HPDE6-E6E7 (cell line): ENCODE results near the gene SNX7.

Source experiments
- DNase-seq: peaks from one replicate; pipeline ENCODE4 v3.0.0; 2011; ENCODE audit warnings: missing footprints; ENCODE audit errors: extremely low spot score

The SNX7 gene

DNA sequence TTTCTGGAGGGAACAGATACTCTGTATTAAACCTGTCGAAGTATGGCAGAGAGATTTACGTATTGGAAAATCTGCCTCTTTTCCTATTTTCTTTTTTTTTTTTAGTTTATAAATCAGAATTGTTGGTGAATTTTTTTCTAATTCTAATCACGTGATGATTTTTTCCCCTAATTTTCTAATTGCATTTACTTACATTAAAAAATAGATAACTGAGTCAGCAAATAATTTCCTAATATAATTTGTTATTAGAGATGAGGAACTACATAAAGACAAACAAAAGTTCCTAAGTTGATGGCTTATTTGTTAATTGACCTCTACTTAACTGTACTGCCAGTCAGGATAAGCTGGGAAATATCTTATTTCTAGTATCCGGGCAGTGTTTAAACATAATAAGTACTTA is 34.6 kb downstream of the SNX7 start:
- no peak for DNase-seq

DNA sequence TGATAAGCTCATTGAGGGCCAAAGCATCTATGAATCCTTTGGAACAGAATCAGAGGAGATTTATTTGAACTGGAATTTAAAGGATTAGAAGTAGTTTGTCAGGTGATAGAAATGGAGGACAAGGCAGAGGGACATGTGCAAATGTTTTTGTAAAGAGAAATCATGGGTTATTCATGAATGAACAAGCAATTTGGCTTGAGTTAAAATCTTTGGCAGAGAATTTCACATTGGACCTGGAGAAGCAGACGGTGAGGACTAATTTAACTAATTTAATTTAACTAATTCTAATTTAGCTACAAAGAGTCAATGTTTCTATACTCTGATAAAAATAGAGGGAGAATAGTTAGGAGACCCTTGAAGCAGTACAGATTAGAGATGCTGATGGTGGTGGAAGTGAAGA is 36.3 kb downstream of the SNX7 start:
- DNase-seq, result no peak

DNA sequence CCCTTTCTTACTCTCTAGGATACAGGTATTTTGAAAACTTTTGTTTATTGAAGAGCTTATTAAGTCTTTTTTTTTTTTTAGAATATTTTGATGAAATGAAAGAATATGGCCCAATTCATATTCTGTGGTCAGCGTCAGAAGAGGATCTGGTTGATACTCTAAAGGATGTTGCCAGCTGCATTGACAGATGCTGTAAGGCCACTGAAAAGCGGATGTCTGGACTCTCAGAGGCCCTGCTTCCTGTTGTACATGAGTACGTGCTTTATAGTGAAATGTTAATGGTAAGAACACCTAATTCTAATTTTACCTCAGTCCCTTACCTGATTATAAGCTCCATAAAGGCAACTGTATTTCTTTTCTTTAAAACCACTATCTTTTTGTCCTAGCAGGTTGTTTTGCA is 37.1 kb downstream of the SNX7 start:
- no peak for DNase-seq

- DNase-seq, result no peak
These were observed 38.7 kb downstream of the SNX7 start for GRCh38 chr1:98700228-98700627.

- DNase-seq, result no peak
These were observed 41.5 kb downstream of the SNX7 start for GRCh38 chr1:98702976-98703375.

- DNase-seq, result no peak
These were observed 43.0 kb downstream of the SNX7 start for GRCh38 chr1:98704474-98704873.

DNA sequence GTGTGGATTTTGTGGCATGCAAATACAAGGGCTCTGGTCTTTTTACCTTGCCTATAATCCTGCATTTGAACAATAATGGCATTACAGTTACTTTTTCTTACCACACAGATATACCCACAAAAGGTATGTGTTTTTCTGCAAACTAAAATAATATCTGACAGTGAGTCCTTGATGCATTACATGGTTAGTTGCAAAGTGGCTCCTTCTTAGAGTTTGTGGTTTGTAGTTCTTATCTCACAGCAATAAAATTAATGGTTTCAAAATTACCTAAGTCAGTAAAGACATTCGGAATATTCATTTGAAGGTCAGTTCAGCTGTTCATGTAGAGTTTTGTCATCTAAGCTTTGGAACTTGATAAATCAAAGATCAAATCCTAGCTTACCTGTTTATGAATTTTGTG is 43.5 kb downstream of the SNX7 start:
- DNase-seq, result no peak

DNA sequence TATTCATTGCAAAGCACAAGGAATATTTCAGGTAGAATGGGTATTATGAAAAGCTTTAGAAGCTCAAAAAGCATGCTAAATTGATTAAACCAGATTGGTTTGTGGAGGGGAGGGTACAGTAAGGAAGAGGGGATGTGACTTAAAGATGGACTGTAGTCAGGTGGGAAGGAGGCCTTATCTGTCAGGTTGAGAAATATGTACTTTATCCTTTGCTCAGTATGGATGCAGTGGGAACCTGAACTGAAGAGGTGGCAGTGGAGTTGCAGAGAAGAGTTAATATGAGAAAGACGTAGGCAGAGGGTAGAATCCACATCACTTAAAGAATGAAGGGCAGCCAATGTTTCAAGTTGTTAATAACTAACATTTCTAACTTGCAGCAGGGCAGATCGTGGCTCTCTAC is 44.1 kb downstream of the SNX7 start:
- no peak for DNase-seq

DNA sequence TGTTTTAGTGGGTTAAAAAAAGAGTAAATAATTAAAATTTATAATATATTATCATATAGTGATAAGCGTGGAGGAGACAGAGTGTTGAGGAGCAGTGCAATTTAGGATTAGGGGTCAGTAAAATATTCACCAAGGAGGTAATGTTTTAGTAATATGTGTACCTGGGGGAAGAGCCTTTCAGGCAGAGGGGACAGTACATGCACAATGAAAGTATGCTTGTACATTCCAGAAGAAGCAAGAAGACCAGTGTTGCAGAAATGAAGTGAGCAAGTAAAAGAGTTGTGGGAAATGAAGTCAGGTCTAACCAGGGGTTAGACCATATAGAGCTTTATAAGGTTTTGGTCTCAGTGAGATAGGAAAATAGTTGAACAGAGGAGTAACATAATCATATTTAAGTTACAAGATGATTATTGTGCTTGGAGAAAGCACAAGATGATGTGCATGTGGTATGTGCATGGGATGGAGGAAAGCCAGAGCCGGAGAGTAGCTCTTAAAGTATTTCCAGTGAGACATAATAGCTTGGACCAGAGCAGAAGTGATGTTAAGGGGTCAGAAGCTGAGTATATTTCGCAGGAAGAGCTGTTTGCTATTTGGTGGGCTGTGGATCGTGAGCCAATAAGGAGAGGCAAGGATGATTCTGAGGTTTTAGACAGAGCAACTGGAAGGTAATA is 44.8 kb downstream of the SNX7 start:
- no peak for DNase-seq

DNA sequence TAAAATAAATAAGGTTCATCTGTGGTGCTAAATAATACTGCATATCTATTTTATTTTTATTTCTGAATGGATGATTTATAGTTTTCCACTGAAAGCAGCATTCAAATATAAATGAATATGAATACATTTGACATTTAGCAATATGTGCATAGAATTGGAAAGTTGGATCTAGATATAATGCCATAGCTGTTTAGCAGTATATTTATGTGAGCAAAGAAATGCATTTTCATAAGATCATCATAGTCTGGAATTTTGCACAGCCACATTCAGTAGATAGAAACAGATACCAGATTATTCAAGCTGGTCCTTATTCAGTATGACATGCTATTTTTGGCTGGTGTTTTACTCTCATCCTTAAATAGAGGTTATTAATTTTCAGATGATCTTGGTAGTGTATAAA is 46.0 kb downstream of the SNX7 start:
- DNase-seq, result no peak

DNA sequence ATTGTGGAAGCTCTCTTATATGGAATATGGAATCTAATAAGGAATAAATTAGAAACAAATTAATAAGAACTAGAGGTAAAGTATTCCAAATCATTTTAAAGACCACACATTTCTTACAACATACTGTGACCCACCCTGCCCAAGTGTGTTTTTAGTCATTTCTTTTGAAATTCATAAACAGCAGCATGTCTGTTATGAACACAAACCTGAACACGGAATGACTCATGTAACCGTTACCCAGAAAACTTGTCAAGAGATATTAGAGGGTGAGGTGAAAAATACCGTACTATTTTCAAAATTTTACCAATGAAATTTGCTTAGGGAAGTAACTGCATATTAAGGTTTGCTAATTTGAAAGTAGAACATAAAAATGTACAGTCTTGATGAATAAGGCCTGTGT is 48.4 kb downstream of the SNX7 start:
- DNase-seq, result no peak

DNA sequence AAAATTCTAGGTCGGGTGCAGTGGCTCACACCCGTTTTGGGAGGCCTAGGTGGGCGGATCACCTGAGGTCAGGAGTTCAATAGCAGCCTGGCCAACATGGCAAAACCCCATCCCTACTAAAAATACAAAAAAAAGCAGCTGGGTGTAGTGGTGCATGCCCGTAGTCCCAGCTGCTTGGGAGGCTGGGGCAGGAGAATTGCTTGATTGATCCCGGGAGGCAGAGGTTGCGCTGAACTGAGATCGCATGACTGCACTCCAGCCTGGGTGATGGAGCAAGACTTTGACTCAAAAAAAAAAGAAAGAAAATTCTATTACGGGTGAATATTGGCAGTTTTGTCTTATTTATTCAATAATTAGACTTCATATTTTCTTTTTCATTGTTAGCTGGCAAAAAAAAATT is 62.1 kb downstream of the SNX7 start:
- no peak for DNase-seq

DNA sequence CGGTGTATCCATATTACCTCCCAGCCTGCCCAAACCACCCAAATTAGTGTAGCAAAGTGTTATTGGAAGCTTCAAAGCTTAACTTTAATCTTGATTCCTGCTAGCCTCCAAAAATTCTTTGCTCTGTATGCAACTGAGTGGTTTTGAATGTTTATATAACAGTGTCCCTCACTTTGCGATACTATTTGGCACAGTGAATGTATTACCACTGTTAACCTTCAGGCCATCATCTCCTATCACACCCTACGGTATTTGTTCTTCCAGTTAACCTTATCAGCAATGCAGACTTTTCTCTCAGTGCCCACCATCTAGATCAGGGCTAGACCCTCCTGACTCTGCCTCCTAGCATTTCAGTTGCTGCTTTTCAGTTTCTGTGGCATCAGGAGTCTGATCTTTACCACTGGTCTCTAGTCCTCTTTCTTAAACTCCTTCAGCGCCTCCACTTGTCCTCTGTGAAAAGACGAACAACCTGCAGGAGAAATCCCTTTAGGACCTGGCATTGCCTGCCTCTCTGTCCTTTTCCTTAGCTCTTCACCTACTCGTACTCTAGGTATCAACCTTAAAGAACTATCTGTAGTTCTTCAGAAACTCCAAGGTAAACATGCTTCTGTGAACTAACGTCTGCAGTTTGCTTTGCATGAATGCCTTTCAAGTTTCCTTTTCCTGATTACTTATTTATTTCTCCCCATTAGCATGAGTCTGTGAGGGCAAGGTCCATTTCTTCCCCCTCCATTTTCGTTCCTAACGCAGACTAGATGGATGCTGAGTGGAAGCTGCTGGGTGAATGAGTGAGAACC is 71.7 kb downstream of the SNX7 start:
- DNase-seq, result no peak

- DNase-seq, result no peak
These were observed 72.2 kb downstream of the SNX7 start for GRCh38 chr1:98733782-98734112.

DNA sequence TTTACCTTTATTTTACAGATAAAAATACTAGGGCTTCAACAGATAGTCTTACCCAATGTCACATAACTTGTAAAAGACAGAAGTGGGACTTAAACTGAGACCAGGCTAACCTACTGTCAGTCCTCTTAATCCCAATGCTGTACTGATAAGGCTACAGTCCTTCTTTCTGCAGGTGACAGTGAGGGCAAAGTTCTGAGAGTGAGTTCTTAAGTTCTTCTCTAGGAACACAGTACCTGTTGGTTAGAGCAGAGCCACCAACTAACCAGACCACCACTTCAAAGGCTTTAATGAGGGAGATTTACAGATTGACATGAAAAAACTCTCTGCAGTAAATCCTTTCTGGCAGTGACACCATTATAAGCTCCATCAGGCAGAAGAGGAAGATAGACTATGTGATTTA is 74.2 kb downstream of the SNX7 start:
- DNase-seq, result no peak

DNA sequence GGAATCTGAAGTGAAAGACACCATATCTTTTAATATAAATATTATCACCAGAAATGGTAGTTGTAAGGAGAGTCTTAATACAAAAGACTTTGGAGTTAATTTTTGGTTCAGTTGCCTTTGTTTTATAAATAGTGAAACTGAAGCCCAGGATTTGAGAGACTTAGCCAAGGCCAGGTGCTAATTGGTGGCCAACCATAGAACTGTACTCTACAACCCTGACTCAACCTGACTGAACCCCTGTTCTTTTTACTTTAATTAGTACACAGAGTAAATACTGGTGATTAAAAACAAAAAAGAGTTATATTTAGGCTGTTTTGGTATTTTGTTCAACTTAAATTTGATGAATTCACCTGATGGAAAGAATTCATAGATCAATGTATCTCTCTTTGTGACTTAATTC is 76.3 kb downstream of the SNX7 start:
- no peak for DNase-seq

GRCh38 chr1:98739762-98740161 is 78.2 kb downstream of the SNX7 start:
- peak; percentile 88 for DNase-seq

DNA sequence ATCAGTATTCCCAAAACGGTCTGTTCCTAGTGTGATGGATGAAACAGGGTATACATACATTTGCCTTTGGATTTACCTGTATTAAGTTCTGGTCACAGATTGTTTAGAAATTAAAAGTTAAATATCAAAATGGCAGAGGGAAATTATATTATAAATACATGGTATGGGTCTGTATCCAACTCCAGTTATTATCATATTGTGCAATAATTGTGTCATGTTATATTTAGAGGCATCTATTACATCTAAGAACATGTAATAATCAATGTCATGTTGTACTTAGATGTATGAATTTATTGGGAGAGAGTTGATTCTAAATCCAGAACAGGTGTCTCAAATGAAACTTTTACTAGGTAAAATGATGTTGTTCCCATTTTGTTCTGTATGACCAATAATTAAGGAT is 79.6 kb downstream of the SNX7 start:
- DNase-seq, result no peak

DNA sequence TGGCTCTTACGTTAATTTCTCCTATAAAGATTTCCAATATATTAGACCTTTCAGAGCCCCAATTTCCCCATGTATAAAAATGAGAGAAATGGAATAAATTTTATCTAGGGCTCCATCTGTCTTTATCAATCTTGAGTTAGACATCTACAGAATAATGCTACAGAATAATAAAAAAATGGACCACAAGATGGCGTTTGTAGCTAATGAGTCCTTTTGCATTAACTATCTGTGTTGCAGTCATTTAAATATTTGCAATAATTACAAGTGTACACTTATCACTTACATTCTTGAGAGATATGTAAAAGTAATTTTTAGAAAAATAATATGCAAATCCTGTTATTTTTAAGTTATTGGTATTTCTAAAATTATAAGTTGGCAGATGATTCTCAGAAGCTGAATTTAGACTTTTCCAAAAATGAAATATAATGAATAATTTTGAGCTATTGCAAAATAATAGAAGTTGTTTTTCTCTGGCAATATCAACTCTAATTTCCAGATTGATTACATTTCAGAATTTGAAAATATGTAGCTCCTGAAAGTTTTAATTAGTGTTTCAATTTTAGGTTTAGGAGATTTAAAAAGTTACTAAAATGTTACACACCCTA is 87.7 kb downstream of the SNX7 start:
- no peak for DNase-seq

DNA sequence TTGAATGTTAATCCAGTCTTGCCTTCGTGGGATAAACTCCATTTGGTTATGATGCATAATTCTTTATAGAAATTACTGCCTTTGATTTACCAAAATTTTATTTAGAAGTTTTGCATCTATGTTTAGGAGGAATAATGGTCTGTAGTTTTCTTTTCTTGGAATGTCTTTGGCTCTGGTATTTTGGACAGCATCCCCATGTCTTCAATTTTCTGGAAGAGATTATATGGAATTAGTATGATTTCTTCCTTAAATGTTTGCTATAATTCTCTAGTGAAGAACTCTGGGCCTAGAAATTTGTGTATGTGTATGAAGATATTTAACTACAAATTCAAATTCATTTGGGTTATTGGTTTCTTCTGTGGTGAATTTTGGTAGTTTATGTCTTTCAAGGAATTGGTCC is 92.7 kb downstream of the SNX7 start:
- no peak for DNase-seq

DNA sequence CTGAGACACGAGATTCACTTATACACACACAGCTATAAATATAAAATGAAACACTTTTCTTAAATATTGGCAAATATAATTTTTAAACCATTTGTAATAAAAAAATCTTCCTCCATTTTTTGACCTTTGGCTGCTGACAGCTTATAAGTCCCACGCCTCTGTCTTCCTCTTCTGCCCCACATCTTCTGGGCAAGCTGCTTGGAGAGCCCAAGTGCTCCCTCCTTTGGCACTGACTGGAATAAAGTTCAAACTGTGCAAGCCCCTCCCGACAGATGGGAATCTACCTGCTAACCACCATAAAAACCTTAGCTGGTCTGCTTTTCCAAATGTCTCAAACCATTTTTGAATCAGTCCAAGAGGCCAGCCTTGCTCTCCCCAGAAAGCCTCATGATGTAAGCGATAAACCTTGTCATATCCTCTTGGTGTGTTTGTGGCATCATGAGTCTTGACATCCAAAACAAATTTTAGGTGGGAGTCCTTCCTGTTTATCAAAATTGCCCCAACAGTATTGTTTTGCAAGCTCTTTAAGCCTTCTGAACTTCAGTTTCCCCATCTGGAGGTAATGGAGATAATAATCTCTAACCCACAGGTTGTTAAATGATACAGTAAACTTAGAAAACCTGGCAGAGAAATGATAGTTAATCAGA is 99.8 kb downstream of the SNX7 start:
- DNase-seq, result no peak

DNA sequence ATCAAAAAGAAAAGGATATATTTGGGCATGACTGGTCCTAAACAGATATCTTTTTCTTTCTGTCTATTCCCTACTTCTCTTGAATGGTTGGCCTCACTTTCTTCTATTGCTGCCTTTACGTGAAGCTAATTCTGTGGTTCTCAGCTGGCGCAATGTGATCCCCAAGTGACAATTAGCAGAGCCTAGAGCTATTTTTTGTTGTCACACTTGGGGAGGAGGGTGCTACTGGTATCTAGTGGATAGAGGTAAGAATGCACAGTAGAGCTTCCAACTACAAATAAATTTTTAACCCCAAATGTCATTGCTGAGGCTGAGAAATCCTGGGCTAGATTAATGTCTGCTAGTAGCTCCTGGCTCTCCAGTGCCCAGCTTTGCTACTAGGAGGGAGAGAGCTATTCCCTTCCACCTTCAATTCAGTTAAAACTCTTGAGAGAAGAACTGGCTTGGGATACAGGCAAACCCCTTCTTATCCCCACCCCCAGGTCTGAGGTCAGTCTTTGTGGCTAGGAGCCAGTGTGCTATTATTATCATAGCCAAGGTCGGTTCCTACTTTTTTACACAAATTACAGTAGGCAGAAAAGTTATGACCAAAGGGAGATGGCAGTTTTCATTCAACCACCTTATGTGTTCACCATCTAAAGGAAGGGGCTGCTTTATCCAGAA is 102.1 kb downstream of the SNX7 start:
- no peak for DNase-seq
